ENCODE measurements around the gene GXYLT2.

GXYLT2 gene, protein sequence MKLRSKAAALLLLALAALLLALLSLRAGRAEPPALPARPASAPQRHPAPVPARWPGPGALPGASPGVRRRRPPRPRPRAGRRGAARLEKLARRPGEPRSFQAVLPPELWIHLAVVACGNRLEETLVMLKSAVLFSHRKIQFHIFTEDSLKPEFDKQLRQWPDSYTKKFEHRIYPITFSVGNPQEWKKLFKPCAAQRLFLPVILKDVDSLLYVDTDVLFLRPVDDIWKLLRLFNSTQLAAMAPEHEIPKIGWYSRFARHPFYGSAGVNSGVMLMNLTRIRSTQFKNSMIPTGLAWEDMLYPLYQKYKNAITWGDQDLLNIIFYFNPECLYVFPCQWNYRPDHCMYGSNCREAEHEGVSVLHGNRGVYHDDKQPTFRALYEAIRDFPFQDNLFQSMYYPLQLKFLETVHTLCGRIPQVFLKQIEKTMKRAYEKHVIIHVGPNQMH

DNA sequence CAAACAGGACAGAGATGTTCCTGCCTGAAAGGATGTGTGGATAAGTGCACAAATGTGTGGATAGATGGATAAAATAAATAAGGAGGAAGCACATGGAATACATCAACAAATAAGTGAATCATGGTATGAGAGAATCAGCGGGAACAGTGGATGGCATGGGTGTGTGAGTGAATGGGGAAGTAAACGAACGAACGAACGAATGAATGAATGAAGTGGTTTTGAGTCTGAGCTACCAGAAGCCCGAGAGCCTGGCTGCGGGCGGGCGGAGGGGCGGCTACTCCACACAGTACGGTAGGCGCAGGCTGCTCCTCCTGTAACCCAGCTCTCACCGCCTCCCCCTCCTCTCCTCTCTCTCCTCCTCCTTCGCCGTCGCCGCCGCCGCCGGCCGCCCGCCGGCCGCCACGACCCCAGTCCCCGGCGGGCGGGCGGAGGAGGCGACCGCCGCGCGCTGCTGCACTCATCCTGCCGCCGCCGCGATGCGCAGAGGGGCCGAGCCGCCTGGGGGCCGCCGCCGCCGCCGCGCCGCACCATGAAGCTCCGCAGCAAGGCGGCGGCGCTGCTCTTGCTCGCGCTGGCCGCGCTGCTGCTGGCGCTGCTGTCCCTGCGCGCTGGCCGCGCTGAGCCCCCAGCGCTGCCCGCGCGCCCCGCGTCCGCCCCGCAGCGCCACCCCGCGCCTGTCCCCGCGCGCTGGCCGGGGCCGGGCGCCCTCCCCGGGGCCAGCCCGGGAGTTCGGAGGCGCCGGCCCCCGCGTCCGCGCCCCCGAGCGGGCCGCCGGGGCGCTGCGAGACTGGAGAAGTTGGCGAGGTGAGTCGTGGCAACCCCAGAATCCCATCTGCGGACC, at the start of gene GXYLT2:
GXYLT2 (plus strand) TSS at position 342 of the 841 bp plus-strand sequence; CDS start at position 530, 188 bp downstream.
- no peak for DNase-seq (ENCODE audit: low read depth, low spot score)
- no peak within 1 kb of the TSS for H3K27ac ChIP-seq

DNA sequence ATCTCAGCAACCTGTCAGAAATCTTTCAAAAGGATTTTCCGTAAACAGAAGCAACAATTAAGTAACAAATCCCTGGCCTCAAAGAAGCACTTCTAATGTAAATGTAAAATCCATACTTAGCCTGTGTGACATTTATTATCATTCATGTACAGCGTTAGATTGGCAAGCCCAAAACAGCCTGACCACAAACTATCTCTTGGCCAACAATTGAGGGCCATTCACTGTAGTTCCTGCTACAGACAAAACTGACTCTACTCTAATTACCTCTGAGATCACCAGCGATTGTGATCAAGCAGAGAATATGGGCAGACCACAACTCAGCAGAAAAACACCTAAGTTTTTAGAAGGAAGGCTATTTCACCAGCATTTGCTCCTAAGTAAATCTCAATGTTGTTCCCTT, 48.8 kb upstream of the GXYLT2 start:
- no peak for DNase-seq (ENCODE audit: low read depth, low spot score)
- no peak overlapping the region for H3K27ac ChIP-seq

DNA sequence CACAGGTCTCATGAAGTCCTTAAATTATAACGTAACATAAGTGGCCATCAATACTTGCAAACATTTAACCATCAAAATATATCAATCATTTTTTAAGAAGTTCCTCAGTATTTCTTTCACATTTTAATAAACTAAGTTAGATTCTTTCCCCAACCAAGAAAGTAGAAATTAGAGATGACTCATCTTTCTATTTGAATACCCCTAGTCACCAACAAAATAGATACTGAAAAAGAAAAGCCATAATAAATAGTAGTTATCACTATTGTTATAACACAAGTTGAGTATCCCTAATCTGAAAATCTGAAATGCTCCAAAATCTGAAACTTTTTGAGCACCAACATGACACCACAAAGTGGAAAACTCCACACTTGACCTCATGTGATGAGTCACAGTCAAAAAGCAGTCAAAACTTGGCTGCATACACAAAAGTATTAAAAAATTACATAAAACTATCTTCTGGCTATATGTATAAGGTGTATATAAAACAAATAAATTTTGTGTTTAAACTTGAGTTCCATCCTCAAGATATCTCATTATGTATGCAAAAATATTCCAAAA, 43.3 kb upstream of the GXYLT2 start:
- H3K27ac ChIP-seq, result no peak overlapping the region
- DNase-seq (ENCODE audit: low read depth, low spot score), result no peak

DNA sequence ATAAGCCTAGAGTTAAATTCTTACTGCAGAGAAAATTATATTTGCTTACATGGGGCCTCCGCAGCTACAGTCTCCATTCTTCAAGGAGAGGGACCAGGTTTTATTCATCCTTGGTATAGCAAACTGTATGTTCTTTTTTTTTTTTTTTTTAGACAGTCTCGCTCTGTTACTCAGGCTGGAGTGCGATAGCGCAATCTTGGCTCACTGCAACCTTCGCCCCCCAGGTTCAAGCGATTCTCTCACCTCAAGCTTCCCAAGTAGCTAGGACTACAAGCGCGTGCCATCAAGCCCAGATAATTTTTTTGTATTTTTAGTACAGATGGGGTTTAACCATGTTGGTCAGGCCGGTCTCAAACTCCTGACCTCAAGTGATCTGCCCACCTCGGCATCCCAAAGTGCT, 41.7 kb upstream of the GXYLT2 start:
- no peak for DNase-seq (ENCODE audit: low read depth, low spot score)
- H3K27ac ChIP-seq, result no peak overlapping the region

DNA sequence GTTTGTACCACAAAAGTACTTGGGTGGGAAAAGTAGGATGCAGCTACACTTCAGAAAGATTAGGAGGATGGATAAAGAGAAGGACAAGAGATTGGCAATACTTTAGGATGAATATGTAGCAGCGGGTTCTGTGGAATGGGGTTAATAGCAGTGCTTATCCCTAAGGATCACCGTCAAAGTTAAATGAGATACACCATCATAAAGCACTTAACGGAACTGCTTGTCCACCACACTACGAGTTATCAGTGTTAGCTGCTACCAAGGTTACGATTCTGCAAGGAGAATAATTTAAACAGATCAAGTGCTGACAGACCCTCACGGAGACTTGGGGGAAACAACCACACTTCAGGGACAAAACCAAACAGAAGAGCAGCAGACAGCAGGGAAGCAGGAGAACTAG, 40.6 kb upstream of the GXYLT2 start:
- no peak for DNase-seq (ENCODE audit: low read depth, low spot score)
- H3K27ac ChIP-seq, result no peak overlapping the region

DNA sequence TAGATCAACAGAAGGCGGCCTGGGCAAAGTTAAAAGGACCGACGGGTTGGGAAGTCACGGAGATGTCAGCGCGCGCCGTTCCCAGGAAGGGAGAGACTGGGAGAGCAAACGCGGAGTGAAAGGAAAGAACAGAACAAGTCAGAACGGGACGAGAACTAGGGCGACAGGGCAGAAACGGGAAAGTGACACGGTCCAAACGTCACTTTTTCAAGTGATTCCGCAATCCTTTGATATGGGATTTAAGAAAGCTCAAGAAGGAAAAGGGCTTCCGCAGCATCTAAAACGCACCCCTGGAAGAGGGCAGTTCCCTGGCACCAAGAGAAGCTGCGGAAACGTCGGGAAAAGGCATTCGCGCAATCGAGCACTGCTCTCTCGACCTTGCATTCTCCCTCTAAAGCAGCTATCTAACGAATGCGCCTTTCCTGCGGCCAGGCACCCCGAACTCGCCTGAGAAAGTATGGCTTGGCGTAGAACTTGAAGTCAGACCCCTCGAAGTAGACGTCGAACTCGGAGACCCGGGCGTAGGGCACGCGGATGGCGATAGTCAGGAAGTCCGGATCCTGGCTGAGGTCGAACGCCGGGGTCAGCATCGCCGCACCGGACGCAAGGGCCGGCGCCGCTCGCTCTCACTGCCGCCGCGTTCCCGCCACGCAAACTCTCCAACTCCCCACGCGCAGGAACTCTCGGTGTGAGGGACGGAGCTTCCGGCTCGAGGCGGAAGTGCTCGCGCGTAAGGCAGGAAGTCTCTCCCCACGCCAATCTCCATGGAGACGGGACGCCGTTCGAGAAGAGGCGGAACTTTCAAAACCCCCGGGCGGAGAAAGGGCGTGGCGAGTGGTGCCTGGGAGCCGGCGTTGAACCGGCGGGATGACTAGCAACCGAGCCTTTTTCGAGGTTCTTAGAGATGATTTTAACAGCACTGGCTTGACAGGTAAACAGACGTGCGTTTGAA, 39.8 kb upstream of the GXYLT2 start, which contains the start of gene SHQ1:
SHQ1 (minus strand) TSS at position 695 of the 952 bp plus-strand sequence; CDS start at position 590, 105 bp downstream.
- H3K27ac ChIP-seq, result peak within 1 kb of the TSS; percentile 58
- DNase-seq (ENCODE audit: low read depth, low spot score), result peak; percentile 70

DNA sequence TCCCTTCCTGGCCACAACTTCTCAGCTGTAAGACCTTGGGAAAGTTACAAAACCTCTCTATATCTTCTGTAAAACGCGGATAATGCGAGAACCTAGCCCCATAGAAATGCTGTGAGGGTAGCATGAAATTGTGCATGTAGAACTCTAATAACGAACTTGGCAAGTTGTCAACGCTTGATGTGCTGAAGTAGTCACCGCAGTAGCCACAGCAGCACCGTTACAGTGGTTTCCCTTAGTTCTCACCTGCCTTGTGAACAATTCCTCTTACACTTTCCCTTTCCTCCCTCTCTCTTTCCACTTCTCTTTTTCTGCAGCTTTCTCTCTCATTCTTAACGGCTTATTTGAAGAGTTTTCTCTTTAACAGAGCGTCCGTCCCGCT, 39.2 kb upstream of the GXYLT2 start:
- no peak for DNase-seq (ENCODE audit: low read depth, low spot score)
- H3K27ac ChIP-seq, result no peak overlapping the region

DNA sequence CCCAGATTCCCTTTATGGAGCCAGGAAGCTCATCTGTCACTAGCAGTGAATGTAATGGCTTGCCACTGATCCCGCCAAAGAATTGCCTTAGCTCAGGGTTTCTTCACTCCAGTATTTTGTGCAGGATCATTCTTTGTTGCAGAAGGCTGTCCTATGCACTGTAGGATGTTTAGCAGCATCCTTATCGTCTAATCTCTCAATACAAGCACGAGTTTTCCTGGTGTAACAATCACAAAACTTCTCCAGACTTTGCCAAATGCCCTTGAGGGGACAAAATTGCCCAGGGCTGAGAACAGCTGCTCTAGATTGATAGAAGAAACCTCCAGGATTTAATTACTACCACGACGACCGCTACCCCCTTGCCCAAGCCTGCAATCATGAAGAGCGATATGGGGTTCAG, 32.8 kb upstream of the GXYLT2 start:
- no peak overlapping the region for H3K27ac ChIP-seq
- DNase-seq (ENCODE audit: low read depth, low spot score), result no peak

DNA sequence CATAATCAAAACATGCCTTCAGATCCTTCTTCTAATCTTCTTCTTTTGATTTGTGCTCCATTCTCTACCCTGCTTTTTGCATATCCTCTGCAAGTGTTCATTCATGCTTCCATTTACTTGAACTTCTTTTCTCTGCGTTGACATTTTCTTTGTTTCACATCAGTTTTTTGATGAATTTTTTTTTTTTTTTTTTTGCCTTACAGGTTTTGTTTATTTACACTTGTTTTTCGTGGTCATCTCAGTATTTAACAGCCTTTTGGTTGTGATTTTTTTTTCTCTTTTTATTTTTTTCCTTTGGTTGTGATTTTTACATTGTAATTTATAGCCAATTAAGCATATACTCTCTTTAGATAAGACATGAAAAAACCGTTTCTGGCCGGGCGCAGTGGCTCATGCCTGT, 27.8 kb upstream of the GXYLT2 start:
- no peak for DNase-seq (ENCODE audit: low read depth, low spot score)

DNA sequence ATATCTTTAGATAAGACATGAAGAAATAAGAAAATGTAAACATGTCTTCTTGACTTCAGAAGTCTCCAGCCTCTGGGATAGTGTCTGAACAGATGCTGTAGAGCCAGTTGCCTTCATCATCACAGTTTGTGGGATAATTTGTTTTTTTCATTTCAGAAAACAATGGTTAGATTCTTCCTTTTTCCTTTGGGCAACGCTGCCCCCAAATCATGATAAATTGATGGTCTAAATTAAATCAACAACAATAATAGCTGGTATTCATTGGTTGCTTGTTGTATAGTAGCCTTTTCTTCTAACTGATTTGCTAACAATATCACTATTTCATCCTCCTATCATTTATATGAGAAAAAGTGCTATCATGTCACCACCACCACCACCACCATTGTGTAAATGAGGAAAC, 27.0 kb upstream of the GXYLT2 start:
- H3K27ac ChIP-seq, result no peak overlapping the region
- no peak for DNase-seq (ENCODE audit: low read depth, low spot score)

More for the DNA sequence above, 27.8 kb upstream of the GXYLT2 start:
- no peak overlapping the region for H3K27ac ChIP-seq

DNA sequence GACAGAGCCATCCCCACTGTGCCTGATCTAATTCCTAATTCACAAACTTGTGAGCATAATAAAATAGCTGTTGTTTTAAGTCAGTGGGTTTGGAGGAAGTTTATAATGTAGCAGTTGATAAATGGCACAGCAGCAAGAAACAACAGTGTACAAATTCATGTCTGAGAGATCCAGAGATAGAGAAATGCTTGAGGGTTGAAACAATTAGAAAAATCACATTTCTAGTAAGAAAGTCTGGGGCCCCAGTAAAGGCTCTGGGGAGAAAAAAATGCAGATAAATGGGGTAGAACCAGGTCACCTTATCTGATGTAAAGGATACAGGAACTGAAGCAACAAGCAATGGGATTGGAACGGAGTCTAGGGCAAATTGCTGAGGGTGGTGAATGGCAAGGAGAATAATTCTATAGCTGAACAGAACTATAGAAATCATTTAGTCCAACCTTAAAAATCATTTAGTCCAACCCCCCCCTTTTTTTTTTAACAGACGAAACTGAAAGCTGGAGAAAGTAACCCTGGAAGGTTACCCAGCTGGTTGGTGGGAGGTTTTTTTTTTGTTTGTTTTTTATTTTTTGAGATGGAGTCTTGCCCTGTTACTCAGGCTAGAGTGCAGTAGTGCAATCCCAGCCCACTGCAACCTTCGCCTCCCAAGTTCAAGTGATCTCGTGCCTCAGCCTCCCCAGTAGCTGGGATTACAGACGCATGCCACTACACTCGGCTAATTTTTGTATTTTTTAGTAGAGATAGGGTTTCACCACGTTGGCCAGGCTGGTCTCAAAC, 25.3 kb upstream of the GXYLT2 start:
- no peak overlapping the region for H3K27ac ChIP-seq
- no peak for DNase-seq (ENCODE audit: low read depth, low spot score)

DNA sequence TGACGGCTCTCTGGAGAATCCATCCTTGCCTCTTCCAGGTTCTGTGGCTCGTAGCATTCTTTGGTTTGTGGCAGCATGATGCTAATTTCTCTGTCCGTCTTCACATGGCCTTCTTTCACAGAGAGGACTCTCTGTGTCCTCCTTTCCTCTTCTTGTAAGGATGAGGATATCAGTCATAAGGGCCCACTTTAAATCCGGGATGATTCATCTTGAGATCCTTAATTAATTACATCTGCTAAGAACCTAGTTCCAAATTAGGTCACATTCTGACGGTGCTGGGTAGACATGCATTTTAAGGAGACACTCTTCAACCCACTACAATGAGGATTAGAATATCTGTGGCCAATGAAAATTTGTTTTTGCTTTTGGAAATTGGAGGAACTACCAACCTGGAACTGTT, 15.7 kb upstream of the GXYLT2 start:
- DNase-seq (ENCODE audit: low read depth, low spot score), result no peak
- no peak overlapping the region for H3K27ac ChIP-seq

DNA sequence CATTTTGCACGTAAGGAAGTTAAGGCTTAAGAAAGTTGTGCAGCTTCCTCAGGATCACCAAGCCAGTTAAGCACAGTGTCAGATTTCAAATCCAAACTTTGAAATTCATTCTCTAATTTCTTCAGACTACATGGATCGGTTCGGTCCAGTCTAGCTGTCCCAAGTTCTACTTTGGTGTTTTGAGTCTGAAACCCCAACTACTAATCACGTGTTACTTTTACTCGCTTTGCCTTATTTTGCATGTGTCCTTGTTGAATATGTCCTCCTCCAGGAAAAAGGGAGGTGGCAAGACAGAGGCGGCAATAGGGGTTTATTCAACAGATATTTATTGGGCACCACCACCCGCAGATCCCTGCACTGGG, 522 bp upstream of the GXYLT2 start:
- no peak overlapping the region for H3K27ac ChIP-seq
- DNase-seq (ENCODE audit: low read depth, low spot score), result no peak

DNA sequence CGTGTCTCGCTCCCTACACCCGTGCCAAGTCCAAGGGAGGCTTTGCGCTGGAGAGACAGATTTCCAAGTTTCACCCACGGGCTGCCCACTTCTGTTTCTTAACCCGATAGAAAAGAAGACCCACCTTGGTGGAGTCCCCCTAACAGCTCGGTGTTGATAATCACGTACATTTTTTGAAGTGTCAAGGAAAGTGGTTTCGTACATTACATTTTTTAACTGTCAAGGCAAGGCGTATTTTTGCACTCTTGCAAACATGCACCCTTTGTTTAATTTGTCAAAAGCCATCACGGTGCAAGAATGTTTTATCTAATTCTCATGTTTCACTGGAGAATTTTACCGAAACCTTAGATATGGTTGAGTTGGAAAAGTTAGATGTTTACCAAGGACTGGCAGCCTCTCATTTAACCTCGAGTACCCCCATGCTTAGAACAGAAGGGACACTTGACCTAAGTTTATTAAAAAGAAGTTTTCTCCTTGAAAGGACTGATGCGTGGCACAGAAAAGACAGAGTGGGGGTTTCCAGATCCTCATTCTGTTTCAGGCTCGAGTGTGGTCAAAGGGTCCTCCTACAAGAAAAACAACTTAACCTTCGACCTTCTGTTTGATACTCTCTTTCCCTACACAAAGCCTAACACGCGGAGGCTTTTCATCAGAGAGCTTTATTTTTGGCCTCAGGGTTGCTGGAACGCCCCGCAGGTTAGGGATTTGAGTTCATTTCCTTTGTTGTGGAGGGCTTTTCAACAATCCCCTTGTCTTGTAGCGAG, 882 bp downstream of the GXYLT2 start:
- no peak overlapping the region for H3K27ac ChIP-seq
- no peak for DNase-seq (ENCODE audit: low read depth, low spot score)

DNA sequence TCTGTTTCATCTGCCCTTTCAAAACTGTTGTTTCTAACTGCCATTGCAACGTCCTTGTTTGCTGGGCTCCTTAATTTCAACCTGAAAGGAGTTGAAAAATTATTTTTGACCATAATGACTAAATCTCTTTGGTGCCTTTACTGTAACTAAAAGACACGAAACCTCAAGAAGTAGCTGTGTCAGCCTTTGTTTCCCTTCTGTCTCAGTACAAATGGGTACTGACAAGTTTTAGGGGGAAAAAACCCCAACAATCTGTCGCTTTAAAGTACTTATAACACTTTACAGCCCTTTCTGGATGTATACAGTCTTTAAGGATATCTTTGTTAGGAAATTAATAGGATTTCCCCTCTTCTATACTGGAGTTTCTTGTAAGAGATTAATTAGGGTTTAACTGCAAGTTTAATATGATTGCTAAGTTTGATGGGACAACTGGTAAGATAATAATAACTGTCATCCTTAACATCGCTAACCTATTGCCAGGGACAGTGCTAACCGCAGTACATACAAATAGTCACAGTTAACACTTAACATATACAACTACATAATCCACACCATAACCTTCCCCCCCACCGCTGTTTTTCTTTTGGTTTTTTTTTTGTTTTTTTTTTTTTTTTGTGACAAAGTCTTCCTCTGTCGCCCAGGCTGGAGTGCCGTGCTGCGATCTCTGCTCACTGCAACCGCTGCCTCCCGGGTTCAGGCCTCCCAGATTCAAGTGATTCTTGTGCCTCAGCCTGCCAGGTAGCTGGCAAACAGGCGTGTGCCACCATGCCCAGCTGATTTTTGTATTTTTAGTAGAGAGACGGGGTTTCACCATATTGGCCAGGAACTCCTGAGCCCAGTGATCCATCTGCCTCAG, 1.7 kb downstream of the GXYLT2 start:
- H3K27ac ChIP-seq, result no peak overlapping the region
- no peak for DNase-seq (ENCODE audit: low read depth, low spot score)

DNA sequence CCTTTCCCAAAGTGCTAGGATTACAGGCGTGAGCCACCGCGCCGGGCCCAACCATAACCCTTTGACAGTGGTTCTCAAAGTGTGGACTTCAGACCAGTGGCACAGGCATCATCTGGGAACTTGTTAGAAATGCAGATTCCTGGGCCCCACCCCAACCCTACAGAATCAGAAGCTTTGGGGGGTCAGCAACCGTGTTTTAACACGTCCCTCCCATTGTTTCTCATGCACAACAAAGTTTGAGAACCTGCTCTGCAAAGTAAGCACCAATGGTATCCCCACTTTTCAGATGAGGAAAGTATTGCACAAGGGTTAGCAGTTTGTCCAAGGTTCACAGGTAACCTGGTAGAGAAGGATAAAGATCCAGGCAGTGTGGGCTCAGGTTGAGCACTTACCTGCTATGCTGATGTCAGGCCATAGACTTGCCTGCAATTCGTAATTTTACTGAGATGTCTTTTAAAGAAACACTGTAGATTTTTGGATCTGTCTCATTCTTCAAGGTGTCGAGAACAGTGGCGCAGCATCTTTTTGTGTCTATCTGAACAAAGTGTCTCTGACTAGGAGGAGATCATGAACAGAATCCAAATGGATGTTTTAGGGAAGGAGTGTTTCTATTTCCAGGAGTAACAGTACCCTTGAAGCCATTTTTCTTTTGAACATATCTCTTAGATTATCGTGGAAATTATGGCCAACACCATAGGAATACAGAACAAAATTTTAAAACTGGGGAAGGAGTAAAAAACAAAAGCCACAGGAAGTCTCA, 2.5 kb downstream of the GXYLT2 start:
- no peak for DNase-seq (ENCODE audit: low read depth, low spot score)
- no peak overlapping the region for H3K27ac ChIP-seq
